Measurements from ENCODE around the gene DDX43. TPM values are rescaled to one million over a fixed set of nuclear protein-coding genes. Genes with fewer than 3 reads are reported as not detected.

The DDX43 gene
- total and polyA plus RNA-seq, 2 of the 4 experiments (the other 2 are of a cell fraction) = 0.07 TPM; not detected in 1

DNA sequence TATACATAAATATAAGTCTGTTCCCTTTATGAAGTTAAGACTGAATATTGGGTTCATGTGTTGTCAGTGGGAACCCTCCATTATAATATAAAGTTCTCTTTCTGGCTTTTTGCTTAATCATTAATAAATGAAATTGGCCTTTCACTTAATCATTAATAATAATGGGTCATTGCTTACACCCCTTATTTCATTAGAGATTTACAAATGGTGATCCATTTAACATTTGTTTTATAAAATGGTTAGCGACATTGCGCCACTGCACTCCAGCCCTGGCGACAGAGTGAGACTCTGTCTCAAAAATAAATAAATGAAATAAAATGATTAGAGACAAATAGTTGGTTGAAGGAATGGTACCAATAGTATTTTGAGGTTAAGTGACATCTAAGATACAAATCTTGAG, 18.5 kb downstream of the DDX43 start:
- no peaks in the 10 kb centered on the region for H3K79me1 ChIP-seq (ENCODE audit: low read depth in 1 of 2, low read length in 2 of 2)
- ChIA-PET CTCF (no interaction called here), POLR2A (ENCODE audit: unreplicated experiment) (no interaction called here)
- H3K4ac ChIP-seq (ENCODE audit: low read depth, low read length) = no peak overlapping the region
- H4K91ac ChIP-seq (ENCODE audit: insufficient read depth, low read depth, low read length) = no peak overlapping the region
- H3K4me3 ChIP-seq (ENCODE audit: insufficient read depth, low read depth, low read length) = no peak overlapping the region
- H4K8ac ChIP-seq (ENCODE audit: low read depth in 2 of 2, low read length in 2 of 2) = no peak overlapping the region
- no peak for ATAC-seq (ENCODE audit: low read depth)
- no peaks in the 10 kb centered on the region for H3K36me3 ChIP-seq (ENCODE audit: control insufficient read depth, insufficient read depth, low read length)
- no peaks in the 10 kb centered on the region for H4K20me1 ChIP-seq (ENCODE audit: insufficient read depth, low read length)
- in situ Hi-C loops (cut with MboI; ENCODE audit: low sequenced_read_pairs) (no loop called here), dilution Hi-C loops (cut with HindIII; ENCODE audit: low sequenced_read_pairs, unreplicated experiment) (no loop called here), intact Hi-C loops (cut with micrococcal nuclease) (no loop called here)
- H3K4me1 ChIP-seq (ENCODE audit: control insufficient read depth, insufficient read depth, low read length) = no peaks in the 10 kb centered on the region
- H2AK5ac ChIP-seq (ENCODE audit: low read depth, low read length) = no peak overlapping the region
- no peak overlapping the region for H2AK9ac ChIP-seq (replicated peaks; ENCODE audit: low read depth, low read length, poor library complexity)
- H3K9ac ChIP-seq (ENCODE audit: low read depth, low read length) = no peak overlapping the region
- H3K14ac ChIP-seq (replicated peaks; ENCODE audit: low read depth, low read length) = no peak overlapping the region
- WGBS, 2 experiments (ENCODE audit: extremely low coverage in 2 of 2, insufficient read length in 1 of 2) = no CpG with 5 or more reads among the region's 3 CpGs
- H3K4me2 ChIP-seq (ENCODE audit: low read depth, low read length) = no peak overlapping the region
- no peak overlapping the region for H2BK120ac ChIP-seq (ENCODE audit: low read depth, low read length)
- TF ChIP-seq, protein P1, sequence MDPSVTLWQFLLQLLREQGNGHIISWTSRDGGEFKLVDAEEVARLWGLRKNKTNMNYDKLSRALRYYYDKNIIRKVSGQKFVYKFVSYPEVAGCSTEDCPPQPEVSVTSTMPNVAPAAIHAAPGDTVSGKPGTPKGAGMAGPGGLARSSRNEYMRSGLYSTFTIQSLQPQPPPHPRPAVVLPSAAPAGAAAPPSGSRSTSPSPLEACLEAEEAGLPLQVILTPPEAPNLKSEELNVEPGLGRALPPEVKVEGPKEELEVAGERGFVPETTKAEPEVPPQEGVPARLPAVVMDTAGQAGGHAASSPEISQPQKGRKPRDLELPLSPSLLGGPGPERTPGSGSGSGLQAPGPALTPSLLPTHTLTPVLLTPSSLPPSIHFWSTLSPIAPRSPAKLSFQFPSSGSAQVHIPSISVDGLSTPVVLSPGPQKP (IDR thresholded peaks at IDR 0.05; ENCODE audit: borderline replicate concordance, low read depth, low read length) = no peak
- TF ChIP-seq FOS (IDR thresholded peaks at IDR 0.05; ENCODE audit: low read depth, low read length) = no peak
- no peak for TF ChIP-seq RAD21 (IDR thresholded peaks at IDR 0.05; ENCODE audit: low read length)
- no peak for TF ChIP-seq MAZ (IDR thresholded peaks at IDR 0.05; ENCODE audit: borderline replicate concordance, low read depth, low read length)
- no peak for TF ChIP-seq RFX5 (IDR thresholded peaks at IDR 0.05; ENCODE audit: low read depth, low read length)
- no peak for TF ChIP-seq POLR2A (IDR thresholded peaks at IDR 0.05; ENCODE audit: low read depth, low read length)
- TF ChIP-seq, protein P2, sequence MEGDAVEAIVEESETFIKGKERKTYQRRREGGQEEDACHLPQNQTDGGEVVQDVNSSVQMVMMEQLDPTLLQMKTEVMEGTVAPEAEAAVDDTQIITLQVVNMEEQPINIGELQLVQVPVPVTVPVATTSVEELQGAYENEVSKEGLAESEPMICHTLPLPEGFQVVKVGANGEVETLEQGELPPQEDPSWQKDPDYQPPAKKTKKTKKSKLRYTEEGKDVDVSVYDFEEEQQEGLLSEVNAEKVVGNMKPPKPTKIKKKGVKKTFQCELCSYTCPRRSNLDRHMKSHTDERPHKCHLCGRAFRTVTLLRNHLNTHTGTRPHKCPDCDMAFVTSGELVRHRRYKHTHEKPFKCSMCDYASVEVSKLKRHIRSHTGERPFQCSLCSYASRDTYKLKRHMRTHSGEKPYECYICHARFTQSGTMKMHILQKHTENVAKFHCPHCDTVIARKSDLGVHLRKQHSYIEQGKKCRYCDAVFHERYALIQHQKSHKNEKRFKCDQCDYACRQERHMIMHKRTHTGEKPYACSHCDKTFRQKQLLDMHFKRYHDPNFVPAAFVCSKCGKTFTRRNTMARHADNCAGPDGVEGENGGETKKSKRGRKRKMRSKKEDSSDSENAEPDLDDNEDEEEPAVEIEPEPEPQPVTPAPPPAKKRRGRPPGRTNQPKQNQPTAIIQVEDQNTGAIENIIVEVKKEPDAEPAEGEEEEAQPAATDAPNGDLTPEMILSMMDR (conservative IDR thresholded peaks at IDR 0.05; ENCODE audit: low read depth, low read length) = no peak
- no peak for TF ChIP-seq BHLHE40 (IDR thresholded peaks at IDR 0.05; ENCODE audit: low read depth, low read length)
- no peak for TF ChIP-seq NFE2L2 (IDR thresholded peaks at IDR 0.05; ENCODE audit: low read depth, low read length)
- no peak for TF ChIP-seq CHD1 (IDR thresholded peaks at IDR 0.05; ENCODE audit: low read depth, low read length)
- TF ChIP-seq, protein P3, sequence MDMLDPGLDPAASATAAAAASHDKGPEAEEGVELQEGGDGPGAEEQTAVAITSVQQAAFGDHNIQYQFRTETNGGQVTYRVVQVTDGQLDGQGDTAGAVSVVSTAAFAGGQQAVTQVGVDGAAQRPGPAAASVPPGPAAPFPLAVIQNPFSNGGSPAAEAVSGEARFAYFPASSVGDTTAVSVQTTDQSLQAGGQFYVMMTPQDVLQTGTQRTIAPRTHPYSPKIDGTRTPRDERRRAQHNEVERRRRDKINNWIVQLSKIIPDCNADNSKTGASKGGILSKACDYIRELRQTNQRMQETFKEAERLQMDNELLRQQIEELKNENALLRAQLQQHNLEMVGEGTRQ (IDR thresholded peaks at IDR 0.05; ENCODE audit: low read depth, low read length) = no peak
- no peak for TF ChIP-seq MAFK (IDR thresholded peaks at IDR 0.05; ENCODE audit: low read depth, low read length)
- no peak for TF ChIP-seq CEBPB (IDR thresholded peaks at IDR 0.05; ENCODE audit: low read depth, low read length)
- TF ChIP-seq RCOR1 (IDR thresholded peaks at IDR 0.05; ENCODE audit: insufficient replicate concordance, low read length) = no peak
- TF ChIP-seq SMC3 (IDR thresholded peaks at IDR 0.05; ENCODE audit: low read depth, low read length) = no peak
- TF ChIP-seq MXI1 (IDR thresholded peaks at IDR 0.05; ENCODE audit: borderline replicate concordance, low read depth, low read length) = no peak
- no peak overlapping the region for H3K56ac ChIP-seq (ENCODE audit: extremely low read depth, insufficient read depth, low read length)
- no peak overlapping the region for H3K18ac ChIP-seq (ENCODE audit: low read depth, low read length)
- no peak overlapping the region for H2AFZ ChIP-seq (replicated peaks; ENCODE audit: low read length, poor library complexity)
- no peak overlapping the region for H3K23ac ChIP-seq (ENCODE audit: low read depth, low read length)
- H3K27ac ChIP-seq (ENCODE audit: insufficient read depth, low read length) = no peak overlapping the region
- H3K9me1 ChIP-seq (ENCODE audit: insufficient read depth, low read length) = no peaks in the 10 kb centered on the region
- H2BK20ac ChIP-seq (ENCODE audit: low read depth, low read length) = no peak overlapping the region
- DNase-seq = no peak
- no peak overlapping the region for H4K5ac ChIP-seq (ENCODE audit: low read depth, low read length)
- no peaks in the 10 kb centered on the region for H3K9me3 ChIP-seq (ENCODE audit: control insufficient read depth, insufficient read depth, low read length)
- BruUV-seq (replicated peaks) = no TSS peak
- no peak overlapping the region for H2BK15ac ChIP-seq (ENCODE audit: low read depth, low read length)
- no peak overlapping the region for H2BK5ac ChIP-seq (ENCODE audit: low read depth, low read length, poor library complexity, severe bottlenecking)
- no peaks in the 10 kb centered on the region for H3K27me3 ChIP-seq (ENCODE audit: control insufficient read depth, insufficient read depth, low read length)

All from IMR-90 (cell line).